AG10803 (cell line): Measurements from ENCODE around the gene BEND7.
"Not testable (repeated sequence)": the region's sequence is repeated elsewhere in the genome, so short reads cannot be mapped to it uniquely, and the experiment has no call there.

Experiments used
- DNase-seq: peaks from one replicate; pipeline ENCODE4 v3.0.0; 2010; ENCODE audit warnings: low read depth
- H3K4me3 ChIP-seq: 2 replicates; pipeline ENCODE4 v1.5.1; 2011; ENCODE audit warnings: mild to moderate bottlenecking, low read length, control low read depth
- TF ChIP-seq, protein P1 (sequence below): conservative IDR thresholded peaks from 2 replicates; pipeline ENCODE4 v1.5.1; 2011; ENCODE audit warnings: mild to moderate bottlenecking, low read length, control low read depth, inconsistent platforms

The BEND7 gene

DNA sequence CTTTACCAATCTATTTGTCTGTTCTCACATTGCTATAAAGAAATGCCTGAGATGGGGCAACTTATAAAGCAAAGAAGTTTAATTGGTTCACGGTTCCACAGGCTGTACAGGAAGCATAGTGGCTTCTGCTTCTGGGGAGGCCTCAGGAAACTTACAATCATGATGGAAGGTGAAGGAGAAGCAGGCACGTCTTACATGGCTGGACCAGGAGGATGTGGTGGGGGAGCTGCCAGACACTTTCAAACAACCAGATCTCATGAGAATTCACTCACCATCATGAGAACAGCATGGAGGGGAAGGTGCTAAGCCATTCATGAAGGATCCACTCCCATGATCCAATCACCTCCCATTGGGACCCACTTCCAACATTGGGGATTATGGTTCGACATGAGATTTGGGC is 115.9 kb downstream of the BEND7 start:
- no peak for DNase-seq
- TF ChIP-seq, protein P1, sequence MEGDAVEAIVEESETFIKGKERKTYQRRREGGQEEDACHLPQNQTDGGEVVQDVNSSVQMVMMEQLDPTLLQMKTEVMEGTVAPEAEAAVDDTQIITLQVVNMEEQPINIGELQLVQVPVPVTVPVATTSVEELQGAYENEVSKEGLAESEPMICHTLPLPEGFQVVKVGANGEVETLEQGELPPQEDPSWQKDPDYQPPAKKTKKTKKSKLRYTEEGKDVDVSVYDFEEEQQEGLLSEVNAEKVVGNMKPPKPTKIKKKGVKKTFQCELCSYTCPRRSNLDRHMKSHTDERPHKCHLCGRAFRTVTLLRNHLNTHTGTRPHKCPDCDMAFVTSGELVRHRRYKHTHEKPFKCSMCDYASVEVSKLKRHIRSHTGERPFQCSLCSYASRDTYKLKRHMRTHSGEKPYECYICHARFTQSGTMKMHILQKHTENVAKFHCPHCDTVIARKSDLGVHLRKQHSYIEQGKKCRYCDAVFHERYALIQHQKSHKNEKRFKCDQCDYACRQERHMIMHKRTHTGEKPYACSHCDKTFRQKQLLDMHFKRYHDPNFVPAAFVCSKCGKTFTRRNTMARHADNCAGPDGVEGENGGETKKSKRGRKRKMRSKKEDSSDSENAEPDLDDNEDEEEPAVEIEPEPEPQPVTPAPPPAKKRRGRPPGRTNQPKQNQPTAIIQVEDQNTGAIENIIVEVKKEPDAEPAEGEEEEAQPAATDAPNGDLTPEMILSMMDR: no peak

DNA sequence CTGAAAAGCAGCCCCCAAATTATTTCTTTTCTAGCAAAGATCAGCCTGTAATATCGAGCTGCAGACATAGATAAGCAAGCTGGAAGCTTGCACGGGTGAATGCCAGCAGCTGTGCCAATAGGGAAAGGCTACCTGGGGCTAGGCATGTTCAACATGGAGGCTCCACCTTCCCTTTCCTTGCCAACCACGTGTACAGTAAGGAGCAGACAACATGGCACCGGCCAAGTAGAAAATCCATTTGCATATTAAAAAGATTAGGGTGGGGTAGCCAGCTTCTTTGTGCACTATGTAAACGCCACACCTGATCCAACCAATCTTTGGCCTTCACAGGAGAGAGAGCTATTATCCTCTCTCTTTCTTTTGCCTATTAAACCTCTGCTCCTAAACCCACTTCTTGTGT is 124.0 kb downstream of the BEND7 start:
- H3K4me3 ChIP-seq: no peak overlapping the region
- TF ChIP-seq, protein P1: no peak
- DNase-seq: no peak

More for the DNA sequence above, 115.9 kb downstream of the BEND7 start:
- H3K4me3 ChIP-seq: no peak overlapping the region

DNA sequence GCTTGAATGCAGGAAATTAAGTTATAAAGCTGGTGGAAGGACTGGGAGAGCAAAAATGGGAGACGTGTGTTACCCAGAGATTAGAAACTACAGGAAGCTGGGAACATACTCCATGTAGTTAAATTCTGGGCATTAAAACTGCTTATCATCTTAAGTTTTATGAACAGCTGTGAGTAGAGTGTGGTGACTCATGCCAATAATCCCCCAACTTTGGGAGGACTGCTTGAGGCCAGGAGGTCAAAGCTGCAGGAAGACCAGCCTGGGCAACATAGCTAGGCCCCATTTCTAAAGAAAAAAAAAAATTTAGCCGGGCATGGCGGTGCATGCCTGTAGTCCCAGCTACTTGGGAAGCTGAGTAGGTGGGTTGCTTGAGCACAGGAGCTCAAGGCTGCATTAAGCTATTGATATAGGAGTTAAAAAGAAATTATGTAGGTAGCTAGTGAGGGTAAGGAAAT is 124.5 kb downstream of the BEND7 start:
- TF ChIP-seq, protein P1: no peak
- no peak overlapping the region for H3K4me3 ChIP-seq
- DNase-seq: no peak

DNA sequence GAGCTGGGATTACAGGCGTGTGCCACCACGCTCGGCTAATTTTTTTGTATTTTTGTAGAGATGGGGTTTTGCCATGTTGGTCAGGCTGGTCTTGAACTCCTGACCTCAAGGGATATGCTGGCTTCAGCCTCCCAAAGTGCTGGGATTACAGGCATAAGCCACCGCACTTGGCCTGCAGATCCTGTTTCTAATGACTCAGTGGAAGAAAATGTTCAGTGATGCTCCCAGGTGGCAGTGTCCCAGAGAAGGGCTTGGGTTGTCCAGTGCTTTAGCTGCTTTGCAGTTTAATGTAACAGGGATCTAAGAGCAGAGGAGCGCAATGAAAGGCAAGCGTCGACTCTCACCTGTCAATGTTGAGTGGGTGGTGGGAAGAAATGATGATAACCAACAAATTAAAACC is 125.4 kb downstream of the BEND7 start:
- not testable (repeated sequence) for H3K4me3 ChIP-seq

DNA sequence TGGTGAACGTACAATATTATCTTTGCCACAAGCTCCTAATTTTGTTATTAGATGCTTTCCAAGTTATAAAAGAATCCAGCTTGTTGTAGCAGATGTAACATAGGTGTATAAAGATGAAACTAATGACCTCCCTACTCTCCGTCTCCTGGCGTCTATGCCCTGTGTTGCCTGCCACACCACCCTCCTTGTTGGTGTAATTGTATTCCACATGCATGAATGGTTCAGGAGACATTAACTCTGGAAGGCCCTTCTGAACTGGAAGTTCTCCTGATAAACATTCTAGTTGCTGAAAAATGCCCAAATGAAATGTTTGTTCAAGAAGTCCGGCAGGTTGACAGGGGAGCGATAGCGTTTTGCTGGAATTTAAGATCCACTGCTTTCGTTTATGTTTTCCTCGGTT is 126.8 kb downstream of the BEND7 start:
- TF ChIP-seq, protein P1: no peak
- DNase-seq: no peak
- H3K4me3 ChIP-seq: no peak overlapping the region

More for the DNA sequence above, 125.4 kb downstream of the BEND7 start:
- DNase-seq: not testable (repeated sequence)

DNA sequence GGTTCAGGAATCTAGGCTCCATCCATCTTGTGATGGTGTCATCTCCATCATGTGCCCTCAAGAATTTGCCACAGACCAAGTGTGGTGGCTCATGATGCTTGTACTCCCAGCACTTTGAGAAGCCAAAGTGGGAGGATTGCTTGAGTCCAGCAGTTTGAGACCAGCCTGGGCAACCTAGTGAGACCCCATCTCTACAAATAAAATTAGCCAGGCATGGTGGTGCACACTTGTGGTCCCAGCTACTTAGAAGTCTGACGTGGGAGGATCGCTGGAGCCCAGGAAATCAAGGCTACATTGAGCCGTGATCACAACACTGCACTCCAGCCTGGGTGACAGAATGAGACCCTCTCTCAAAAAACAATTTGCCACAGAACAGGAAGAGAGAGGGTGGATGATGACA is 127.7 kb downstream of the BEND7 start:
- no peak for DNase-seq
- TF ChIP-seq, protein P1: no peak
- no peak overlapping the region for H3K4me3 ChIP-seq

DNA sequence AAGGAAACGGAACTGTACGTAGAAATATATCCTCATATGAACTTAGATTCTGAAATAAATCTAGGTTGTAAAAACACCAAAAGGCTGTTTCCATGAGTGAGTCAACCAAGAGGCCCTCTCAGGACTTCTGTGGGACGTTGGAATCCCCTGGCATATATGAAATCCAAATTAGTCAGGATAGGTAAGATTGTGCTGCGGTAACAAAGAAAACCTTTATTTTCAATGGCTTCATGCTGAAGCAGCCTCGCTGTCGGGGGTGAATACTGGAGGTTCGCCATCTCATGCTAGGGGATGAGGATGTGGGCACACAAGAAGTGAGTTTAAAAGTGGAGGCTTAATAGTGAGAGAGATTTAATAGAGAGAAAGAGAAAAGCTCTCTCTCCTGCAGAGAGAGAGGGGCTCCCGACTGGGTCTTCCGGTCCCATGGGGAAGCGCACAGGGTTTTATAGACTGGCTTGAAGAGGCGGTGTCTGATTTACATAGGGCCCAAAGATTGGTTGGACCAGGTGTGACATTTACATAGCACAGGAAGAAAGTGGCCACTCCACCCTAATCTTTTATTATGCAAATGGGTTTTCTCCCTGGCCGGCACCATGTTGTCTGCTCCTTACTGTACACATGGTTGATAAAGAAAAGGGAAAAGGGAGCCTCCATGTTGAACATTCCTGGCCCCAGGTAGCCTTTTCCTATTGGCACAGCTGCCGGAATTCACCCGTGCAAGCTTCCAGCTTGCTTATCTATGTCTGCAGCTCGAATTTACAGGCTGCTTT is 128.4 kb downstream of the BEND7 start:
- DNase-seq: no peak
- no peak overlapping the region for H3K4me3 ChIP-seq
- TF ChIP-seq, protein P1: no peak
